Activated CD4-positive, alpha-beta T cell treated with anti-CD3 and anti-CD28 coated beads, Interleukin-10, Interleukin-2, amounts not matched to agents 100 ng/mL and 50 ng/mL, durations not matched to agents 16 hours and 8 hours (primary cell): ENCODE measurements around the gene LRIT2.

Experiments used
- DNase-seq: peaks from one replicate; pipeline ENCODE4 v3.0.0-alpha.2; 2020

LRIT2 gene

DNA sequence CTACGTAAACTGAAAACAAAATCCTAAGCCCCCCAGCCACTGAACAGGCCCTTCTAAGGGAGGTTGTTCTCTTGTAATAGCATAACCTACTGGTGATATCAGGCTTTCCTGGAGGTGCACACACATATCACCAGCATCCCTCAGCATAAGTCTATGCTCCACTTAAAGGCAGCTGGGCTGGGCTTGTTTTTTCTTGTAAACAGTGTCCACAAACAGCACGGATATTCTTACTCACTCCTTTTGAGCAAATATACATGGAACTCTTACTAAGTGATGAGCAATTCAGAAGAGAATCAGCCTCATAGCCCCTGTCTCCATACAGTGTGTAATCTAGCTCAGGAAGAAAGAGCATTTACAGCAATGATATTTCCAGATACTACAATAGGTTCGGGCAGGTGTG lies 13.6 kb upstream of the LRIT2 start:
- no peak for DNase-seq

DNA sequence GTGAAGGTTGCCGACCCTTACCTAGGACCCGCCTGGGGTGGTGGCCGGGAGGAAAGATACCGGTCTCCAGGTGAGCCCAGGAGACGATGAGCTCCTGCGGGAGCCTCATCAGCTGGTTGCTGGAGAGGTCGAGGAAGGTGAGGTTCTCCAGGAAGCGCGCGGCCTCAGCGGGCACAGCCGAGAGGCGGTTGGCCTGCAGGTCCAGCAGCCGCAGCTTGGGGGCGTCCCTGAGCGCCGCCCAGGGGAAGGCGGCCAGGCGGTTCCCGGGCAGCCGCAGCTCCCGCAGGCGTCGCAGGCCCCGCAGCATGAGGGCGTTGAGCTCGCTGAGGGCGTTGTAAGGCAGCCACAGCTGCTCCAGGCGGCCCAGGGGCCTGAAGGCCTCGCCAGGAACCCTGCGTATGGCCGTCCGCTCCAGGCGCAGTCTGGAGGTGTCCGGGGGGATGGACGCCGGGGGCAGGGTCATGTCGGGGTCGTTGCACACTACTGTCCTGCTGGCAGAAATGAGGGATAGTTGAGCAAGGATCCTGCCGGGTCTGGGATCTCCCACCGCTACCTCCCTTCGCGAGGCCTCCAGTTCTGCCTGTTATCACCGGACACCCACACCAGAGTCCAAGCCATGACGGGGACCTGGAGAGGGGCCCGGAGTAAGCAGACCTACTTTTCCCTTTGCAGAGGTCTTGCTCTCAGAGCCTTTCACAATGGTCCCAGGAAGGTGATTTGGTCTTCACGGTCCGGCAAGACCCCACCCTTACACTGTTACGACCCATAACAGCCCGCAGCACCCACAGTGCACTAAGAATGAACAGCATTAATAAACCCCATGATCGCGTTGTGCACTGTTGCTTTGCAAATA lies 12.1 kb upstream of the LRIT2 start:
- DNase-seq, result peak; percentile 10

DNA sequence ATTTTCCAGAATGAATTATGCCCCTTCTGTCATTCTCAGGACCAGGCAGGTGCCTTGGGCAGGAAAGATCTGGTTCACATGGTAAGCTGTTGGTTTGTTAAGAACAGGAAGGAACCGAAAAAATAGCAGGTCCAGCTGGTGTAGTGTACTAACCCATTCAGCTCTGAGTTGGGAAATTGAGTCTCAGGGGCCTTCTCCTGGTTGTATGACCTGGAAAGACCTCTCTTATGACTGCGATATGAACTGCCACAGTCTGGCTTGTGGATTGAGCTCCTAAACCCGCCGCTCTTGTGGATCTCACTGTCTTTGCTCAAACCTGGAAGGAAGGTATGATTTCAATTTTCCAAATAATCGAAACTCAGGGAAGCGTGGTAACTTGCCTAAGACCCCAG lies 11.5 kb upstream of the LRIT2 start:
- DNase-seq, result no peak

DNA sequence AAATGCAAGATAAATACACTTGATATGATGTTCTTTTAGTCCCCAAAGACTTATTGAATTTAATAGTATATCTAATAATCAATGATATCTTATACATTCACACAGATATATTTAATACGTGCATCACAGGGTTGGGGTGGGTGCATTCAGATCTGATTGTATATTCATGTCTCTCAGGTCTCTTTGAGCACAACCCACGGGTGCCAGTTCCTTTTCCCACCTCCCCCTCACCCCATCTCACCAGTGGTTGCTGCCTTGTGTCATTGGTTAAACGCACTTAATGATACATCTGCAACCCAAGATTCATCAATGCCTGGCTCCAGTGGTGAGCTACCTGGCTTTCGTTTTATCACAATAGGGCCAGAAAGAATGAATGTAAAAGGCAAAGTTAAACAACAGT lies 9.8 kb upstream of the LRIT2 start:
- DNase-seq, result no peak

DNA sequence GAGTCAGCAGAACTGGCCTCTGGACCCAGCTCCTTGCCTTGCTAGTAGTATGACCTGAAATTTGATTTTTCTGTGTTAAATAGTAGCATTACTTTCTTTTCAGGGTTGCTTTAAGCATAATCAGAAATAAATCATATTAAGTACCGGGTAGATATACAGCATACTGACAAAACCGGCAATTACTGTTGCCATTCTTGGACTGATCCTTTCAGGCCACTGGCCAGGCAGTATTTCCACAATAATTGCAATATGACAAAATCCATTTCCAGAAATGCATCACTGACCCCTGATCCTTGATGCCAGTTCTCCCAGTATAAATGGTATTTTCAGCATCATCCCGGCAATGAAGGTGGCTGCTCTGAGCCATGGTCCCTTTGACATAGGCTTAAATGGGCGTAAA lies 9.1 kb upstream of the LRIT2 start:
- DNase-seq, result no peak

DNA sequence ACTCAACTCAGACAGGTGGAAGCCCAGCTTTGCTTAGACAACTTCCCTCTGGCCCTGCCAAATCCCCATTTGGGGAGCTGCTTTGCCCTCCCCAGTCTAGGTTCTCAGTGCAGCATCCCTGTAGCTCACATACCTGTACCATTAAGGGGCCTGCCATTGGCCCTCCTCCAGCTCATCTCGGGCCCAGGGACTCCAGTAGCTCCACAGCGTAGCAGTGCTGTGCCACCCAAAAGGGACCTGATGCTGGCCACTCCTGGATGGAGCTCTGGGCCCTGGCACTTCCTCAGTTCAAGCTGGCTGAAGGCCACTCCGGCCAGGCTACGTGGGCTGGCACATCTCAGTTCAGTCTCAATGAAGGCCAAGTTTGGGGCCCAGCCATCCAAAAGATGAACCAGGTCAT lies 8.6 kb upstream of the LRIT2 start:
- no peak for DNase-seq

DNA sequence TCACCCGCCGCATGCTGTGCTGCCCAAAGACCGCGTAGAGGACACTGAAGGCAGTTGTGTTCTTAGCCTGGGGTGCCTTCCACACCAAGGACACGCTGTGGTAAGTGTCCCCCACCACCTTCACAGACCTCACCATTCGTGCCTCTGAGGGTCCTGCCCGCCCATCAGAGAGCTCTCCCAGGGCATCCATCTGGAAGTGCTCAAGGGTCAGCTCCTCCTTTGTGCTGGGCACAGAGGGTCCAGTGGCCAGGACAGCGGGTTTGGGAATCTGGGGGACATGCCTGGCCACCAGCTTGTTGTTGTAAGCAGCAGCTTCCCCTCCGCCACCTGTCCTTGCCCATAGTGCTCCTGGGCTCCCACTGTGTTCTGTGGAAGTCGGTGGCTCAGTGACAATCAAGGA lies 7.0 kb upstream of the LRIT2 start:
- DNase-seq, result no peak

DNA sequence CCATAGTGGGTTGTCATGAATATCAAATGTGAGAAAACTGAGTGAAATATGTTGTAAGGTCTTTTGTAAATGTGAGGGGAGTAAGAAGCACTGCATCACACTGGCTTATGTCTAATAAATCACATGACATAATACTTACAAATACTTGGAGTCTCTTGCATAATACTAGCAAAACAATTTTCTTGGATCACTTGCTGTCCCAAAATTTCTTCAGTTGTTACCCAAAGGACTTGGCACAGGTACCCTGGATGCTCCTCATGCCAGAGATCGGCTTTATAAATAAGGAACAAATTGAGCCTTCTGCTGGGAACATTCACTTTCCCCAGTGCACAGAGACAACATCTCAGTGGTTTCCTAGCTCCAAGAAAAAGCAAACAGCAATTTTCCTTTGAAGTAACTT lies 5.0 kb upstream of the LRIT2 start:
- no peak for DNase-seq

DNA sequence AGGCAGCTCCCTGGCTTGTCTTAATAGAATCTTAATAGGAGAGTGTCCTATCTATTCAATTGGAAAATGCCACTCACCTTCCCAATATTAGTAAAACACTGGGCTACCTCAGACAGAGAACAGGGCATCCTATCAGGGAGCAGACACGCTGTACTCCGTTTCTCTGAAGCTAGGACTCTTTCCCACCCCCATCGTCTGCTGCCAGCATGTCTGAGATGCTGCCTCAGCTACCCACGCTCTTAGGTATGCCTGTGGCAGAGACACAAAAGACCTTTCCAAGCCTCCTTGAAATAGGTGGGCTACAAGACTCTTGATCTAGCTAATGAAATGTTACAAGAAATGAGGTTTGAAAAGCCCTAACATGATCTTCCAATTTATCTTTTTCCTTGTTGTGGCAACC lies 2.5 kb upstream of the LRIT2 start:
- DNase-seq, result no peak

DNA sequence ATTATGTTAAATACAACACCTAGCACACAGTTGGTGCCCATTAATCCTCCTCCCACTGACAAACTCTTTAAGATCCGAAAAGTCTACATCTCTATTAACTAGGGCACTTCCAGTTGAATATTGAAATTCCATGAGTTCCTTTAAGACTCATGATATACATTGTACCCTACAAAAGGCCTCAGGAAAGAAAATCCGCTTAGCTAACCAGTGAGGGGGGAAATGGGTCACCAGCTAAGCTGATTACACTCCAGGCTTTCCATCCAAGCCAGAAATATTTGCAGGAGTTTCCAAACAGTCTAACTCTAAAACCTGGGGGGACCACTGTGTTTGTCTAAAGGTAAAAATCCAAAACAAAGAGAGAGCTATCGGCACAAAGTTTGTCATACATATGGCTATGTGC lies 1.3 kb upstream of the LRIT2 start:
- no peak for DNase-seq

DNA sequence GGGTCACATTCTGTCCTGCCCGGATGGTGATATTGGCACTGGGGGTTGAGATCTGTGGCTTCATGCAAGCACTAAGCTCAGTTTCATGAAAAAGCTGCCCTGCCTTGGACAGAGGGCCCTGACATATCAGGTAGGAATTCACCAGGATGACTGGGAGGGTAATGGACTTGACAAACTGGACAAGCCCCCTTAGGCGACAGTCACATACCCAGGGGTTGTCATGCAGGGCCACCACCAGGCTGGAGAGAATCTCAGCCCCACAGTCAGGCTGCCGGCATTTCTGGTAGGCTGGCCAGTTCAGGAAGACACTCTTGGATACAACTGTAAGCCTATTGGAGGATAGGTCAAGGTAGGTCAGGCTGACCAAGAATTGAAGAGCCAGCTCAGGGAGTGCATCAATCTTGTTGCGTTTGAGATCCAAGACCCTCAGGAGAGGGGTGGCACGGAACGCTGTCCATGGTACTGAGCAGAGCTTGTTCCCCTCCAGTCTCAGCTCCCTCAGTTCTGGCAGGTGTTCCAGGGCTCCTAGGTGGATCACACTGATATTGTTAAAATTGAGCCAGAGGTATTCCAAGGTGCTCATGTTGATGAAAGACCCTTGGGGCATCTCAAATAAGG lies 824 bp downstream of the LRIT2 start:
- DNase-seq, result no peak

DNA sequence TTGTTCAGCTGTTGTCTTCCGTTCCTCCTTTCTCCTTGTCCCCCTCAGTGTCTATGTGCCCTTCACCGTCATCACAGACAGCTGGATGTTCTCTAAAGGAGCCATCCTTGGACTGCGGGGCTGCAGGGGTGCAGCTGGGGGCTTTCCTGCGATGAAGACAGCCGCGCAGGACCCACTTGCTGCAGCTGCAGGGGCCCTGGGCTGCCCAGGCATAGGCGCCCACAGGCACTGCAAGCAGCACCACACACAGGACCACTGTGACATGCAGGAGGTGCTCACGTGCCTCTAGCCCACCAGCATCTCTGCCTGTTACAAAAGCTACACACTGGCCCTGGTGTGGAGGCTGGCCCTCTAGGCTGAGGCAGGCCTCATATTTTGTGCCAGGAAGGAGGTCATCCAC lies 3.4 kb downstream of the LRIT2 start:
- DNase-seq, result no peak

DNA sequence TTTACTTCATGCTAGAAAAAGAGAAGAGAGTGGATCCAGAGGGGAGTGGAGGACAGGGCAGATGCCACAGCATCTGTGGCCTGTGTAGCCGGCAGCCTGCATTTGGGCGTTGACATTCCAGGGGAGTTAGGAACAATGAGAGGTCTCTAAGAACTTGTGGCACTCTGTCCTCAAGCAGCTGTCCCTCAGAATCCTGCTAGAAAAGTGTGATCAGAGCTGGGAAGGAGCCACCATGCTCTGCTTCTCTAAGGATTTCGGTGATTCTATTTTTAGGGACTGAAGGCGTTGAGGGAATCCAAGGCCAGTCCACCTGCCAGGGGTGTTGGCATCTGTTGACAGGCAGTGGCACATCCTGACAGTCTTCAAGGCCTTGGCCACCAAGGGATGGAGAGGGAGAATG lies 7.6 kb downstream of the LRIT2 start:
- DNase-seq, result no peak

DNA sequence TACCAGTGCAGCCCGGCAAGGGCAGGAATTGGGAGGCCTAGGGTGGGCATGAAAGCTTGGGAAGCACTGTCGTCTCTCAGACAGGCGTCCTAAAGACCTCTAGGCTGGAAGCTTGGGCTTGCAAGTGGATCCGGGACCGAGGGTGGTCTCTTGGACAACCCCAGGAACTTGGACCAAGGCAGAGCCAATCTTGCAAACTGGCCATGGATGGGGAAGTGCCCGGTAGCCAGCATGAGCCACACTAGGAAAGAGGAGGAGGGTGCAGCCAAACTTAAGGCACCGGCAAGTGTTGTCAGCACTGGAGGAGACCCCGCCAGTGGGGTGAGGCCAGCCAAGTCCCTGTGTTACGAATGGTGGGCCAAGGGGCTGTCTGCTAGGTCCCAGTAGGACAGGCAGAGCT lies 8.5 kb downstream of the LRIT2 start:
- DNase-seq, result no peak

DNA sequence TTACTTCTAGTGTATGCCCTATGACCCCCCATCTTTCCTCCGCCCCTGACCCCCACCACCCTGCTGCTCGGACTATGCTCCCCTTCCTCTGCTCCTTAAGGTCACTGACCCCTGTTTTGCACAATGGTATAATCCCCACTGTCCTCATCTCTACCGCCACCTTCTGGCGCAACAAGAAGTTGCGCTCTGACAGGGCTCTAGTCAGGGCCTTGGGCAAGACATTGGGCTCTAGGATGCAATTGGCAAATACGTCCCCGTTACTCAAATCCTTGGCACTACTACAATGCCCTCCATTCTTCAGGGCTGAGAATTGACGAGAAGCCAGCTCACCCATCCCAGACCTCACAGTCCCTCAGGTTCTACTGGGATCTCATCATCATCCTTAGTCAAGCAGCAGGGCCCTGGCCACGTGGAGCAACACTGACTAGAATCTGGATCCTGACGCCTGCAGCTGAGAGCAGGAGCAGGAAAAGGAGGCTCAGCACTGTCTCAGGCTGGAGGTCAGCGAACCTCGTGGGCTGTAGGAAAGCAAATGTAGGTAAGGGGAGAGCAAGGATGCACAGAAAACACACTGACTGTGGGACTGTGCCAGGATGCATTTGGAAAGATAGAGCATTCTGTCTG lies 10.6 kb downstream of the LRIT2 start:
- peak; percentile 66 for DNase-seq

DNA sequence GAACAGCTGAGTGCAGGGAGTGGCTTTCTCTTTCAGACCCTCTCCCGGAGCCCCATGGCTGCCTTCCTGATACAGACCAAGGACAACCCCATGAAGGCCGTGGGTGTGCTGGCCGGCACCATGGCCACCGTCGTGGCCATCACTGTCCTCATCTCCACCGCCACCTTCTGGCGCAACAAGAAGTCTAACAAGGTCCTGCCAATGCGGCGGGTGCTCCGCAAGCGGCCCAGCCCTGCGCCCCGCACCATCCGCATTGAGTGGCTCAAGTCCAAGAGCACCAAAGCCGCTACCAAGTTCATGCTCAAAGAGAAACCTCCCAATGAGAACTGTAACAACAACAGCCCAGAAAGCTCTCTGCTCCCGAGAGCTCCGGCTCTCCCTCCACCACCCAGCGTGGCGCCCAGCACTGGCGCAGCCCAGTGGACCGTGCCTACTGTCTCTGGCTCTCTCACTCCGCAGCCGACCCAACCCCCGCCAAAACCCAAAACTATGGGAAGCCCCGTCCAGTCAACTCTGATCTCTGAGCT lies 11.2 kb downstream of the LRIT2 start:
- DNase-seq, result no peak

DNA sequence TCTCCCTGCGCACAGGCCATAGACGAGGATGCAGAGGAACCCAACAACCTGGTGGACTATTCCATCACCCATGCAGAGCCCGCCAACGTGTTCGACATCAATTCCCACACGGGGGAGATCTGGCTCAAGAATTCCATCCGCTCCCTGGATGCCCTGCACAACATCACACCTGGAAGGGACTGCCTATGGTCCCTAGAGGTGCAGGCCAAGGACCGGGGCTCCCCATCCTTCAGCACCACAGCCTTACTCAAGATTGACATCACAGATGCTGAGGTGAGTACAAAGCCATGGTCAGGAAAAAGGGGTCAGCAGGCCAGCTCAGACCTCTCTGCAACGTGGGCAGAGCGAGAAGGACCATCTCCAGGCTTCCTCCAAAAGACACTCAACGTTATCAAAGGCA lies 12.3 kb downstream of the LRIT2 start:
- DNase-seq, result no peak

DNA sequence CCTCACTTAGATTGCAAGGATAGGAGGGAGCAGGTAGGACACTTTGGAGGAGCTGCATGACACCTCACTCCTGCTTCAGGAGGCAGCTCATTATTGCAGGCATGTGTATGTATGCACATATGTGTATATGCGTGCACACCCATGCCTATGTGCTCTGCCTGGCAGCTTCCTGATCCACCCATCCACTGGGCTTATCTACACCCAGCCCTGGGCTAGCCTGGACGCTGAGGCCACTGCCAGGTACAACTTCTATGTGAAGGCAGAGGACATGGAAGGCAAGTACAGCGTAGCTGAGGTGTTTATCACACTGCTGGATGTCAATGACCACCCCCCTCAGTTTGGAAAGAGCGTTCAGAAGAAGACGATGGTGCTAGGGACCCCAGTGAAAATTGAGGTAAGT lies 13.3 kb downstream of the LRIT2 start:
- no peak for DNase-seq

DNA sequence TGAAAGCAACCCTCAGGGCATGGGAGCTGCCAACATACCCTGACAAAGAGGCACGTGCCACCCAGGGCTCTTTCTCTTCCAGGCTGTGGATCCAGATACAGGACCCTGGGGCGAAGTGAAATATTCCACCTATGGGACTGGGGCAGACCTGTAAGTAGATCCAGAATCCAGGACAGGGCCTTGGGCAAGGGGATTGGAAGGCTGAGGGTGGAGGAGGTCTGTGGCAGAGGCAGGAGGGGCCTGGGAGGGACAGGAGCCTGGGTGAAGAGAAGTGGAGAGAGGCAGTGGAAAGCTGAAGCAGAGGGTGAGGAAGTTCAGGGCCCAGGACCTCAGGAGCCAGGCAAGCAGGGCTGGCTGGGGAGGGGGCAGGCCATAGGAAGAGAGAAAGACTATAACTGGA lies 13.8 kb downstream of the LRIT2 start:
- no peak for DNase-seq

DNA sequence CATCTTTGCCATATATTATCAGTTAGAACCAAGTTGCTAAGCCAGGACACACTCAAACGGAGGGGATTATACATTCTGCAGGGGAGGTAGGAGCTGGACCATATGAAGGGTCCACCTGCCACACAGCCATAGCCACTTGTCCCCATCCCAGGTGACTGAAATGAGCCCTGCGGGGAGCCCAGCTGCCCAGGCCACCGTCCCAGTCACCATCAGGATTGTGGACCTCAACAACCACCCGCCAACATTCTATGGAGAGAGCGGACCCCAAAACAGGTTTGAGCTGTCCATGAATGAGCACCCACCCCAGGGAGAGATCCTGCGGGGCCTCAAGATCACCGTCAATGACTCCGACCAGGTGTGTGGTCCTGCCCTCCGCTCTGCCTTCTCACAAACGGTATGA lies 17.3 kb downstream of the LRIT2 start:
- DNase-seq, result no peak

DNA sequence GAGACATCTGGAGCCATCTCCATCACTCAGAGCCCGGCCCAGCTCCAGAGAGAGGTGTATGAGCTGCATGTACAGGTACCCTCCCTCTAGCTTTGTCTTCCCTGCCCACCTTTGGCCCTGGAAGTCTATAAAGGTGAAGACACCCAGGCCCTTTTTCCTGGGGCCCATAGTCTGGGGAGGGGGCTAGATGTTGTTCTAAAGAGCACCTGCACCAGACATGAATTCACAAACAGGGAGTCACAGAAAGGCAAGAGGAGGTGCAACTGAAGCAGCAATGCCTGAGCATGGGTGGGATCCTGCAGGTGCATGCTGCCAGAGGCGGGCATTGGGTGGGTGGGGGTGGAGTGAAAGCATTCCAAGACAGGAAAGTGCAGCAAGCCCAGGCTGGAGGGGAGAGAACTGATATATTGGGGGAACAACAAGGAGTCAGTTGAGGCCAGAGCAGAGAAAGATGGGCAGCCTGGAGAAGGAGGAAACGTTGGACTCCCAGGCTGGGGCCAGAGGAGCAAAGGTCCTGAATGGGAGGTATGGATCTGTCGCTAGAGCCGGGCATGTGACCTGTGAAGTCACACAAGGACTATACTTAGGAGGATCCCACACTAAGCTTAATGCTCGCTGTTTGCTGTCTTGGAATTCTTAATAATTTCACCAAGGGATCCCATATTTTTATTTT lies 19.4 kb downstream of the LRIT2 start:
- no peak for DNase-seq

DNA sequence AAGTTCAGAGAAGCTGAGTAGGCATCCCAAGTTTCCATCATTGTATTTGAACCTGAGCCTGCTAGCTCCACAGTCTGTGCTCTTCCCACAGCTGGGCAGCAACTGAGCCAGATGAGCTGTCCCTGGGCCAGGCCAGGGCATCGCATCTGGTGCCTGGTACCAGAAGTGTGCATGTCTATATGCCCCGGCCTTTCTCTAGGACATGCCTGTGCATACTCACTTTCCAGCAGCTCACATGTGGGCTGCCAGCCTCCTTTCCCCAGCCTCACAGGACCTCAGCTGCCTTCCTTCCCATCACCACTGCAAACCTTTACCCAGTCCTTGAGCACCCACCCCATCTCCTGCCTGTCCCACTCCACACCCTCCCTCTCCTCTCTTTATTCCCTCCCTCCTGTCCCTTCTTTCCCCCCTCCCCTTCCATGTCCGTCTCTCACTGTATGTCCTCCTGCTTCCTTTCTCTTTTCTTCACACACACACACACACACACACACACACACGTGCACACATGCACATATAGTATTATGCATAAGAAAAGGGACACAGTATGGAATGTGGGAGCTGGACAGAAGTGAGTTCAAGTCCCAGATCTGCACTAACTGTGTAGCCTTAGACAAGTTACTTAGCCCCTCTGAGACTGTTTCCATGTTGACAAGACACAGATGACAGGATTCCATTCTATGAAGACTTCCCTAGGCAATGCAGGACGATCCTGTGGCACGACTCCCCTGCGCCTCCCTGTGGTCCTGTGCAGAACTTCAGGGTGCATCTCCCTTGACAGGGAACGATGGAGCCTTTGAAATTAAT lies 20.1 kb downstream of the LRIT2 start:
- peak; percentile 60 for DNase-seq

DNA sequence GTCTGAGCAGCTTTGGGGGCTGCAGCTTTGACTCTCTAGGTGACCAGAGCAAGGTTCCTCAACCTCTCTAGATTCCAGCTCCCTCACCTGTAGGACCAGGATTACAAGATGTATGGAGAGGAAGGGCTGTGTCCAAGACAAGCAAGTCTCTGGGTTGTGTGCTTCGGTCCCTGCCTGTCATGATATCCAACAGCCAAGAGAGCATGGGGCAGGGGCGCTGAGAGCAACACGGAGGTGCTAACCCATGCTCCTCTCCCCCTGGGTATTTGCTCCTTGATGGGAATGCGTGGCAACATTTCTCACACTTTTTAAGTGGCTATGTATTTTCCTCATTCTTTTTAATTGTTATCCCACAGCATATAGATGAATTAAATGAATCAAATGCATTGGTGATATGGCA lies 20.7 kb downstream of the LRIT2 start:
- no peak for DNase-seq
